GM19240 (cell line): ENCODE data around the gene FGF21.

ENCODE experiments used
- DNase-seq: peaks from one replicate; pipeline ENCODE4 v3.0.0; 2011; ENCODE audit warnings: low spot score; ENCODE audit not compliant: insufficient read length

Gene FGF21

DNA sequence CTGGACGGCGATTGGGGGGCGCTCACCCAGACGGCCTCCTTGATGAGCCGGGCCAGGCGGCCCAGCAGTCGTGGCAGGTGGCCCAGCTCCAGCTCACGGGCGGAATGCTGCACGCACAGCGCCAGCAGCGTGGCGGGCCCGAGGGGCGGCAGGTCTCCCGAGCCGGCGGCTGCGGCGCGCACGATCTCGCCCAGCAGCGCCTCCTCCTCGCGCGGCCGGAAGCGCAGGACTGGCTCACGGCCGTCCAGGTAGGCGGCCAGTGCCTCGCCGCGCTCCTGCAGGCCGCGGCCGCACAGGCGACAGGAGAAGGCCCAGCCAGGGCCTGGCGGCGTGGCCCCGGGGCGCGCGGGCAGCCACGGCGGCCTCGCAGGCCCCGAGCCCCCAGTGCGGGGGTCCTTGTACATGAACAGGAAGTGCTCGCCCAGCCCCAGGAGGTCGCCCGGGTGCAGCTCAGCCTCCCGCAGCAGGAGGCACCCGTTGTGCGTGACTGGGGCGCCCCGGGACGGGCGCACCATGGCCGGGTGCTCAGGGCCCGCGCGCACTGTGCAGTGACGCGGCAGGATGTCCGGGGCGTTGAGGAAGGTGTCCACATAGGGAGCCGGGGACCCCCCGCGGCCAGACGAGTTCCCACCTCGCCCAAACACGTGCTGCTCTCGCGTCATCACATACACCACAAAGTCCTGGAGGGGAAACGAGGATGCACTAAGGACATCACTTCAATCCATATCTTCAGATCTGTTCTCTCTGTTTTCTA lies 26.2 kb upstream of the FGF21 start:
- no peak for DNase-seq

DNA sequence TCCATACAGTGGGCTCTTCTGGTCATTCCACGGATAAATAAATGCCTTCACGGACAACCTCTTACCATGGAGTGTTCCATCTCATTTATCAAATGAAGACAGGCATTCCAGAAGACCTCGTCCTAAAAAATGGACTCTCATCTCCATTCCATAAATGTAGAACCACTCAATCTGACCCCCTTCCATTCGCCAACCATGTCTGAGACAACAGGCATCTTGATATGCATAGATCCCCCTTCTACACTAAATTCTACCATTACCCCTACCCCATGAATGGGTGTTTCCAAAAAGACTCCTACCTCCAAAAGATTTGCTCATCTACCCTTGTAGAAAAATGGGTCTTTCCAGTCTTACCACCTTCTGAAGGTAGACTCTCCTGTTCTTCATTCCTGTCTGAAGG lies 23.9 kb upstream of the FGF21 start:
- no peak for DNase-seq

DNA sequence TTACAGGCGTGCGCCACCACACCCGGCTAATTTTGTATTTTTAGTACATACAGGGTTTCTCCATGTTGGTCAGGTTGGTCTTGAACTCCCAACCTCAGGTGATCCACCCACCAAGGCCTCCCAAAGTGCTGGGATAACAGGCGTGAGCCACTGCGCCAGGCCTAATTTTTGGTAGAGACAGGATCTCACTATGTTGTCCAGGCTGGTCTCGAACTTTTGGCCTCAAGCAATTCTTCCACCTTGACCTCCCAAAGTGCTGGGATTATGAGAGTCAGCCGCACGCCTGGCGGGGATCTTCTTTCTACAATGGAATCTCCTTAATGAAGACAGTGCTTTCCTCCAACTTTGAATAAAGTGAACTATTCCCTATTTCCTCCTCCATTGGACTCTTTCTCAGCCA lies 20.7 kb upstream of the FGF21 start:
- DNase-seq: no peak

DNA sequence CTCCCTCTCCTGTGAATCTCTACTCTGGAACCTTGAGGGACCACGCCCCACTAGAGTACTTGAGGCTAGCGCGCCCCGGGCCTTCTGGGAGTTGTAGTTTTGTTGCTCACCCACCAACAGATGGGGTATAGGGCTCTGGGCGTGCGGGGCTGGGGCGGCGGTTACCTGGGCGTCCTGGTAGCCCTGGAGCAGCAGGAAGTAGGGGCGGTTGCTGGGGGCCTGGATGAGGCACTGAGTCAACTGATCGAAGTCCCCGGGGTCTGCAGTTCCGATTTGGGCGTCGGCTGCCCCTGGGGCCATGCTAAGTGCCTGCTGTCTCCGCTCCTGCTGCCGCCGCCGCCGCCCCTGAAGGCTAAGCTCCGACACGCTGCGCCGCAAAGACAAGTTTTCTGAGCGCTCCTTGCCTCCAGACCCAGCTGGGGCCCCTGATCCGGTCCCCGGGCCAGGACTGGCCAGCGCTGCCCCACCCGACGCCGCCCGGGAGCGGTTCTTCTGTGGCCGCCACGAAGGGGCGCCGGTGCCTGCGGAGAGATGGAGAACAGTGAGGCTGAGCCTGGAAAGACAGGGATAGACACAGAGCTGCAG lies 20.2 kb upstream of the FGF21 start:
- no peak for DNase-seq

DNA sequence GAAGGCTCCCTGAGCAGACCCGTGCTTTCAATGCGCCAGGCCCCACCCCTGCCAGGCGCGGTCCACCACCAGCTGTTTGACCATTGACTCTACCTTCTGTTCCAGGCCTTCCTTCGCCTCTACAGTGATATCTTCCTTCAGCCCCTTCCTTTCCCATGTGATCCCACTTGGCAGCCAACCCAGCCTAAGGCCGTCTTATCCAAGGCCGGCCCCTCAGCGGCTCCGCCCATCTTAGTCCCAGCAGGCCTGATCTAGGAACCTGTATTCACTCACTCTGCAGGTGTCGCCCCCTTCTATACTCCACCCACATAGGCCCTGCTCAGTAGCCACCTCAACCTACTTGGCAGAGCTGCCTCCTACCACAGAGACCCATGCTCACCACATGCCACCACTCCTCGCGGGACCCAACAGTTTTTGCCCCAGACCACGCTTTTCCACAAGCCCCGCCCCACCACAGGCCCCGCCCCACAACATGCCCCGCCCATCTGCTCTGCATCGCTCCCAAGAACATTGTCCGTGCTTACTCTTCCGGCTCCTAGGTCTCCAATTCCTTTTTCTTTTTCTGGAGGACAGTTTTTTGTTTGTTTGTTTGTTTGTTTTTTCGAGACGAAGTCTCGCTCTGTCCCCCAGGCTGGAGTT lies 17.8 kb upstream of the FGF21 start:
- DNase-seq: no peak

DNA sequence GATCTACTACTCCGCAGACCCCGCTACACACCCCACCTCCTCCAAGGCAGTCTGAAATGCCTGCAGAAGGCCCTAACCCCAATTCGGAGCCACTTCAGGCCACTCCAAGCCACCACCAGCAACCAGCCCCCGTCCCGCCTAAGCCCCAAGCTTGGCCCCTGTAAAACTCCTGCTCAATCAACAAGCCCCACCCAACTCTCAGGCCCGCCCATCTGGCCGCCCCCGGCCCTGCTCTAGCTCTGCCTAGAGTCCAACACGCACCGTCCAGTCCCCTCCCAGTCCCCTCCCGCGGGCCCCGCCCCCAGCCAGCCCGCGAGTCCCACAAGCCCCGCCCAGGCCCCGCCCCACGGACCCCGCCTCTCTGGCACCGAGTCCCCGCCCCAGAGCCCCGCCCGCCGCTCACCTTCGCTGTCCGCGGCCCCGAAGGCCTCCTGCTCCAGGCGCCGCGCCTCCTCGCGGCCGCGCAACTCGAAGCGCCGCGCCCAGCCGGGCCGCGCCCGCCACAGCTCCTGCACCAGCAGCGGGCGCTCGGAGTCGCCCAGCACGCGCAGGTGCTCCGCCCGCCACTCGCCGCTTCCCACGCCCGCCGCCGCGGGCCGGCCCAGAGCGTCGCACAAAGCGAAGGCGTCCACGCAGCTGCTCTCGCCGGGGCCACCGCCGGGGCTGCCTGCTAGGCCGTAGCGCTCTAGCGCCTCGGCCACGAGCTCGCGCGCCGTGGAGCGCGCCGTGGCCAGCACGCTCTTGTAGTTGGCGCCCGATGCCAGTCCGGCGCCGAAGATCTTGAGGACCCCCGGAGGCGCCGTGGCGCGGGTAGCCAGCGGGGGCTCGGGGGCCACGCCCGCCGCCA lies 16.5 kb upstream of the FGF21 start:
- peak; percentile 94 for DNase-seq

DNA sequence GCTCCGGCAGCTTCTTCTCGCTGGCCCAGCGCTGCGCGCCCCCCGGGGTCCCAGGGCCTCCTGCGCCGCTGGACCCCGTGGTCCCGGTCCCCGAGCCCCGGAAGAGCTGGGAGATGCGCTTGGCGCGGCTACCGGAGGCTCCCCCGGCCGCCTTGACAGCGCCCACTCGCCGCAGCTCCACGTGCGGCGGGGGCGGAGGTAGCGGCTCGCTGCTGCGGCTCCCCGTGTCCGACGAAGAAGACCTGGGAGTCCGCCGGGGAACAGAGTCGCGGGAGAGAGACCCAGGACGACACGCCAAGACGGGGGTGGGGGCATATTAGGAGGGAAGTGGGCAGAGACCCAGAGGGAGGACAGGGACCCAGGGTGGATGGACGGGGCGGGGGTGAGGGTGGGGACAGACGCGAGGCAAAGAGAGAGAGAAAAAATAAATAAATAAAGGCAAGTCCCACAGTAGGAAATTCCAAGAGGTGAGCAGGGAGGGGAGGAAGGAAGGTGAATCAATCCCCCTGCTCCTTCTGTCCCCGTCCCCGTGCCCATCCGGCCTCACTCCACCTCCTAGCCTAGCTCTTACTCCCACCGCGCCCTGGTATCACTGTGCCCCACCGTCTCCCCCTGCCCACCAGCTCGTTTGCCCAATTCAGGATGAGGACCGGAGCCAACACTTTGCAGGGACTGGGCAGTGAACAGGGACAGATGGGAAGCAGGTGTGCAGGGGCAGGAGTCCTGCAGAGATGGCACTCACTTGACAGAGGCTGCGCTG lies 15.7 kb upstream of the FGF21 start:
- DNase-seq: no peak

DNA sequence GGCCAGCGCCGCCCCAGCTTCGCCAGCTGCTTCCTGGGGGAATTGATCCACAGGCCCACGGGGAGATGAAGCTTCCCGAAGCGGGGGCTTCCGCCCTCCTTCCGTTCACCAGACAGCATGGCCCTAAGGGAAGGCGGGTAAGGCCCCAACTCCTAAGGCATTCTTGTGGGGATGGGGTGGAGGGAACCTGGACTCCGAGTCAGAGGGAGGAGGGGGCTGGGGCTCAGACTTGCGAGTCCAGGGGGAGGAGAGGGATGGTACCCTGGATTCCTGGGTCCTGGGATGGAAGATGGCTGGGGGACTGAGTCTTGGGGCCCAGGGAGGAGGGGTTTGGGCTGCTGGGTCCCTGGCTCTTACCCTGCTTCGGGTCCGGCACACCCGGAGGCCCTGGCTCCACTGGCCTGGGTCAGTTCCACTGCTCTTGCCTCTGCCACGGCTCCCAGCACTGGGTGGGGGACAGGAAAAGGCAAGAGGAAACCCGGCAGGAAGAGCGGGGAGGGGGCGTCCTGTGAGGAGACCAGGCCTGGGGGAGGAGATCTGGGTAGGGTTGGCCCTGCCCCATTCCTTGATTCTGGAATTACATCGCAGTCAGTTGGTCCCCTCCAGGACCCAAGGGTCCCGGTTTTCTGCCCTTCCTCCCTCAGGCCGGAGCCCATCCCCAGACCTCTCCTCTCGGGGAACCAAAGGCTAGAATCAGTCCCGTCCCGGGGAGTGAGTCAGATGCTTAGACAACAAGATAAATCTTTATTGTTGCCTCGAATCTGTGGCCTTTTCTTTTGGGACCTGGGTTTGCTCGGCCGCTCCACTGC lies 15.0 kb upstream of the FGF21 start, which contains the start of gene RASIP1:
TSS of gene RASIP1 (minus strand) at position 447 of the 809 bp plus-strand sequence. CDS start at position 119, 328 bp downstream.
- no peak for DNase-seq

DNA sequence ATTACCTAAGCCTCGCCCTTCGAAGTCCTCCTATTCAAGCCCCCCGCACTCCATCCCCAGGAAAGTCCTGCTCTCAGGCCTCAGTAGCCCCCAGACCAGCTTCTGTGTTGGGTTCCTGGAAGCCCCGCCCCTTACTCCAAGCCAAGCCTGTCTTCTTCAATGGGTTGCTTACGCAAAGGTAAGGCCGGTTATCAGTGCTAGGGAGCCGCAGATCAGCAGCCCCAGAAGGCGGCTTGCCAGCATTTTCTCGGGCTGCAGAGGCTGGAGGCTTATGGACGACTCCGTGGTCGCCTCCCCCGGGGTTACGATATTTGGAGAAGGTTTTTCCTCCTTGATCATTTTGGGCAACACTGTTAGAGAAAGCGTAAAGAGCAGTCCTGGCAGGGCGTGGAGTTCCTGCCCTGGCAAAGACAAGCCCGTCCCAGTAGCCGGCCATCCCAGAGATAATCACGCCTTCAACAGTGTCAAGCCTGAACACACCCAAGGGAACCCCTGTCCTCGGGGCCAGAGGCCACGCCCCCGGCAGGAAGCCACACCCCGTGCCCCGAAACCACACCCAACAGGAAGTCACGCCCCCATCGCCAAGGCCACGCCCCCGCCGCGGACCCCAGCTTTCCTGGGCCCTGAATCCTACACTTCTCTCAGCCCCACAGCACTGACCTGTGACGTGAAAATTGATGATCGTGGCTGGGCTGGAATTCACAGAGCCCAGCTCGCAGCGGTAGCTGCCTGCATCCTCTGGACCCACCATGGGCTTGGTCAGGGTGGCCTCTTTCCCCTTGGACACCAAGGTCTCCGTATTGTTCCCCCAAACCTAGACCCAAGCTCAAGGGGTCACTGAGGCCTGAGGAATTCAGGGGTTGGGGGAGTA lies 14.0 kb upstream of the FGF21 start:
- DNase-seq: no peak

DNA sequence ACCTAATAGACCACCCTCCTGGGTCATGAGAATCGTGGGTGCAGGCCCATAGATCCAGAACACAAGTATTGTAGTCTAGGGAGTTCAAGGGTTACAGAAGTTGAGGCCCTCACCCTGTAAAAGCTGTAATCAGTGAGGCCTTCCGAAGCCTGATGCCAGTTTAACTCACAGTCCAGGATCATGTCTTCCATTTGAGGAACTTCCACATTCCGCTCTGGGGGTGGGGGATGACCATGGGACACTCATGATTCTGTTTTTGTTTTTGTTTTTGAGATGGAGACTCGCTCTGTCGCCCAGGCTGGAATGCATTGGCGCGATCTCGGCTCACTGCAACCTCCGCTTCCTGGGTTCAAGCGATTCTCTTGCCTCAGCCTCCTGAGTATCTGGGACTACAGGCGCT lies 13.2 kb upstream of the FGF21 start:
- DNase-seq: no peak

DNA sequence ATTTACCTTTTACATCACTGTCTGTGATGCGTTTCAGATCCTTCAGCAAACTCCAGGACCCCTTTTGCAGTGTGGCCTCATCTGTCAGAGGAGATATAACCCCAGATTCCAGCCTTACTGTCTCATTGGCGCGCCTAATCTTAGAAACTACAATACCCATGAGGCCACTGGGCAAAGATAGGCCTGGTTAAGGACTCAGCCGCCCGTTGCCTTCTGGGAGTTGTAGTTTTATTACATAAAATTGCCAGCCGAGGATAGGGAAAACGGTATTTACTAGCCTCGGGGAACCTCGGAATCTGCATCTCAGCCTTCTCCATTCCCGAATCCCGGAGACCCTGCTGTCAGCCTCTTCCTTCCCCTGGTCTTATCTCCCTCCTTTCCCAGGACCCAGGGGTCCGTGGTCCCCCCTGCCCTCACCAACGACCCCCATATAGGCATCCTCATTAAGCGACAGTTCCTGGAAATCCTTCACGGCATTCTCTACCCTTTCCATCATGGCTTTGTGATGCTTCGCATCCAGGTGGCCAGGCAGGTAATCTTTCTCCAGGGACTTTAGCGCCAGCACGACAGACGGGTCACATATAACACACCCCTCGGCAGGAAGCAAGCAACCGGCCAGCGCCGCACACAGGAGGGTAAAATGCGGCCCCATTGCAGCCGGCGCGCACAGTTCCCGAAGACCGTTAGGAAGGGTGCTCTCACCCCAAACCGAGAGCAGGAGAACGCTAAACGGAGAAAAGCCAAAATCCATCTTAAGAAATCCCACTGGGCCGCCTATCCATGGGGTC lies 9.9 kb upstream of the FGF21 start:
- DNase-seq: no peak

DNA sequence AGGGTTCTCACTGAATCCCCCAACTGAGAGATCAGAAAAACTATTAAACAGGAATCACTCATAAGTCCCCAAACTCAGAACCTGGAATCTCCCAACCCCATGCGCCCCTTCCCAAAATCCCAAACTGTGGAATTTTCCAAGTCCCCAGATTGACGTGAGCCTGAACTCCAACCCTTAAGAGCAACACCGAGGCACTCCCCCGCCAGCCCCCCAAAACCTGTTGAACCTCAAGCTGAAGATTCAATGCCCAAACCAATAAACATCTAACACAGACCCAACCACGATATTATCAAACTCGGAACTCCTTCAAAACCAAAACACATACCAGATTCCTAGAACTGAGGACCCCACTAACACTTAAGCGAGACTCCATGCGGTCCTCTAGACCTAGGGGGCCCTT lies 9.2 kb upstream of the FGF21 start:
- no peak for DNase-seq

DNA sequence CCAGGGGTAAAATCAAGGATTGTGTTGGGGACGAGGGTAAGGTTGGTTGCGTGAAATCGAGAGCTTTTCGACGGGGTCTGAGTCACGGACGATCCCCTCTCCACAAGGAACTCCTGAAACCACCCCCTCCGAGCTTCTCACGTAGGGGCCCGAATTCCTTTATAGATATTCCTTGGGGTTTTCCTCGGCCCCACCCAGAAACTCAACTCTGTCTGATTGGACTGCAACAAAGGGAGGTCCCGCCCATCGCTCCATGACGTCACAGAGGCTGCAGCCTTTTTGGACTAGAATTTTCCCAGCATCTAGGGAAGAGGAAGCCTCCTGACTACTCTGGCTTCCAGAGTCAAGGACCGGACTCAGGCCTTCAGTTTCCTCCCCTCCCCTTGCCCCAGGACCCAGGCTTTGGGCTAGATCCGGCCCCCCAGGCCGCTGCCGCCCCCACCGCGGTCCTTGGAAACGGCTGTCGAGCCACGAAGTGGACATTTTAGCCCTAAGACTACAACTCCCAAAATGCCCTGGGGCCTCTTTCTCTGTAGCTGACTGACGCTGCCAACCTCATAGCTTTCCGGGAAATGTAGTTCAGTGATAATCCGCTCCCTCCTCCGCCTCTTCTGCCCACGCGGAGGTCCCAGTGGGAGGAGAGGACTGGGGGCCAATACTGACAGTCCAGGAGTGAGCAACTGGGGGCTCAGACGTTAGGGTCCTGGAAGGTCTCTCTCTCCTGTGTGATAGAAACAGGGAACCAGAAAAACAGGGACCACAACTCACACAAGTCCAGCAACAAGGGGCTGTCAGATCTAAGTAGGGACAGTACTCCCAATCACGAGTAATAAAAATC lies 8.4 kb upstream of the FGF21 start, which contains the start of gene IZUMO1:
TSS of gene IZUMO1 (minus strand) at position 172 of the 838 bp plus-strand sequence. CDS start 1,050 bp downstream, outside the sequence.
- peak; percentile 48 for DNase-seq

DNA sequence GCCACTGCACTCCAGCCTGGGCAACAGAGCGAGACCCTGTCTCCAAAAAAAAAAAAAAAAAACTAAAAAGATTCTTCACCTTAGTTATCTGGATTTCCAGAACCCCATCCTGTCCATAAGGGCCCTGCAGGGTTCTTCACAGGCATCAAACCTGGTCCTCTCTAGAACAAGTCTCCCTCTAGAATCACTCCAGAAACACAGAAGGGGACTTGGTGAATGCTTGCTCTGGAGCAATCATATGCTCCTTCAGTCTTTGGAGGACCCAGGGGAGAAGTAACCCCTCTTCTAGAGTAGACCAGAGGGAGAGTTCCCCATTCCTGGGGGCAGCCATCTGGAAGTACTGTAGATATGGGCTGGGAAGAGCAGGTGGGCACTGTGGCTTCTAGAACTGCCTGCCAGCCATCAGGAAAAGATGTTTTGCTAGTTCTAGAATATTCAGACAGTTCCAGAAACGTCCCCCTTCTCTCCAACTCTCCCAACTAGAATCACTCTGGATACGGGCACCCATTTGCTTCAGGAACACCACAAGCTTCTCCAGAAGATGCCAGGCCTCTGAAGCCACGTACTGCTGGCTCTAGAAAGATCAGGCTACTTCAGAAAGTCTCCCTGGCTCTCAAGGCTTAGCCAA lies 5.6 kb upstream of the FGF21 start:
- no peak for DNase-seq

DNA sequence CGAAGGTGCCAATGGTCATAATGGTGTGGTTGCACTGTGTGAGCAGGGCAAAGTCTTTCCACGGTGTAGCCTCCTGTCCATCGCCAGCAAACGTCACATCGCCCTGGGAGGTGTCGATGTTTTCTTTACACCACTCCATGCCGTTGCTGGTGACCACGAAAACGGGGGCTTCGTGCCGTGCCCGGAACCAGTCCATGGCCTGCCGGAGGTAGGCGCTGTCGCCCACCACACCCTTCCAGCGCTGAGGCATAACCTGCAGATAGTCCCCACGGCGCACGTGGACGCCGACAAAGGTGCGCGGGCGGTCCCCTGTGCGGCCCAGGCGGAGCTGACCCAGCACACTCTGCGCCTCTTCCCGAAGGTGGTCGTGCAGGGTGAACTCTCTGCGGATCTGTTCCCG lies 5.0 kb upstream of the FGF21 start:
- no peak for DNase-seq

DNA sequence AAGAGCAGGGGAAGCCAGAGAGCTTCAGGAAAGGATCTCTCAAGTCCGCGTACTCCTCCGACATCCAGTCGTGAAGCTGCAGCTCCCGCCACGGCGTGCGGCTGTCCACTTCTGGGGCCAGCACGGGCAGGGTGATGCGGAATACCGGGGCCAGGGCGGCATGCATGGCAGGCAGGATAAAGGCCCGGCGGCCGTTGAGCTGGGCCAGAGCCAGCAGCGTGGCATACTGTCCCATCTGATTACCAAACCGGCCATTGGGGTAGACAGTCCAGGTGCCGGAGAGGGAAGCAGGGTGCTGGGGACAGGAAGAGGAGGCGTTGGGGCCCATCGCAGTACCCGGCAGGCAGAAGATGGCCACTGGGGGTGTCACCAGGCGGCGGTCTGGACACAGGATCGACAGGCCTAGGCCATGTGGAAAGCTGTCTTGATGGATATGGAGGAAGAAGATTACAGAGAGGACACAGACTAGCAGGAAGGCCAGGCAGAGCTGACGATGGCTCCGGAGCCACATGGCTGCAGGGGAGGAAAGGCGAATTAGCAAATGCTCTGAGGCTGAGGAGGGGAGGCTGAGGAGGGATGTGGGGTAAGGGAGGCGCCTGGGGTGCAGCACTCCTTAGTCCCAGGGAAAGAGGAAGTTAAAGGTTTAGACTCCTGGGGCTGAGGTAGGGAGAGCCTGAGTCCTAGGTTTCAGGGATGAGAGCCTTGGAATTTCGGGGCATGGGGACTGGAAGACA lies 4.4 kb upstream of the FGF21 start:
- no peak for DNase-seq
